GM21447 (cell line): ENCODE data around the gene ARL5B.
"Not testable (repeated sequence)": the region's sequence is repeated elsewhere in the genome, so short reads cannot be mapped to it uniquely, and the experiment has no call there.

Source experiments
- ATAC-seq: cut with Tn5 transposase; IDR thresholded peaks from one replicate; pipeline ENCODE4 v1.9.1; 2021; ENCODE audit not compliant: unreplicated experiment

Gene ARL5B

GRCh38 chr10:18659125-18659818 lies at the start of gene ARL5B:
TSS of gene ARL5B (plus strand) at chr10:18659431. CDS start at chr10:18659638, 207 bp downstream.
- peak; percentile 82 for ATAC-seq

GRCh38 chr10:18610517-18610916 lies 48.7 kb upstream of the ARL5B start:
- no peak for ATAC-seq

- ATAC-seq, result no peak
Observed at GRCh38 chr10:18611168-18611567, 48.1 kb upstream of the ARL5B start.

- no peak for ATAC-seq
Observed at GRCh38 chr10:18615618-18616017, 43.6 kb upstream of the ARL5B start.

GRCh38 chr10:18616337-18616736 lies 42.9 kb upstream of the ARL5B start:
- no peak for ATAC-seq

GRCh38 chr10:18619016-18619415 lies 40.2 kb upstream of the ARL5B start:
- ATAC-seq, result no peak

- ATAC-seq, result no peak
Observed at GRCh38 chr10:18620856-18621255, 38.4 kb upstream of the ARL5B start.

- not testable (repeated sequence) for ATAC-seq
Observed at GRCh38 chr10:18623671-18624070, 35.6 kb upstream of the ARL5B start.

GRCh38 chr10:18625886-18626285 lies 33.3 kb upstream of the ARL5B start:
- ATAC-seq, result no peak

- ATAC-seq, result not testable (repeated sequence)
Observed at GRCh38 chr10:18627452-18628018, 31.7 kb upstream of the ARL5B start.

GRCh38 chr10:18632500-18632899 lies 26.7 kb upstream of the ARL5B start:
- ATAC-seq, result not testable (repeated sequence)

- no peak for ATAC-seq
Observed at GRCh38 chr10:18635995-18636394, 23.2 kb upstream of the ARL5B start.

GRCh38 chr10:18637400-18637799 lies 21.8 kb upstream of the ARL5B start:
- ATAC-seq, result not testable (repeated sequence)

GRCh38 chr10:18639719-18640118 lies 19.5 kb upstream of the ARL5B start:
- ATAC-seq, result not testable (repeated sequence)

GRCh38 chr10:18647151-18647550 lies 12.1 kb upstream of the ARL5B start:
- no peak for ATAC-seq

- no peak for ATAC-seq
Observed at GRCh38 chr10:18647945-18648344, 11.3 kb upstream of the ARL5B start.

GRCh38 chr10:18649364-18649959 lies 9.8 kb upstream of the ARL5B start:
- ATAC-seq, result no peak

- no peak for ATAC-seq
Observed at GRCh38 chr10:18650404-18650997, 8.7 kb upstream of the ARL5B start.

- ATAC-seq, result peak; percentile 94
Observed at GRCh38 chr10:18651324-18652007, 7.8 kb upstream of the ARL5B start, which contains the start of gene NSUN6. TSS of gene NSUN6 (minus strand) at chr10:18651587. CDS start at chr10:18651203, 384 bp downstream.

- no peak for ATAC-seq
Observed at GRCh38 chr10:18653112-18653511, 6.1 kb upstream of the ARL5B start.

- no peak for ATAC-seq
Observed at GRCh38 chr10:18656724-18657123, 2.5 kb upstream of the ARL5B start.
